ENCODE measurements around the gene ADAMTS8. TPM values are rescaled to one million over a fixed set of nuclear protein-coding genes. Genes with fewer than 3 reads are reported as not detected.

The ADAMTS8 gene
- total RNA-seq, 1 donor from 2014 or later = not detected

GRCh38 chr11:130470832-130471706 is 42.7 kb upstream of the ADAMTS8 start:
- no peak overlapping the region for H3K27ac Mint-ChIP-seq
- no peaks in the 10 kb centered on the region for H3K27me3 Mint-ChIP-seq
- H3K9me3 Mint-ChIP-seq = no peaks in the 10 kb centered on the region
- no peak for DNase-seq
- H3K4me3 Mint-ChIP-seq = no peak overlapping the region
- no peaks in the 10 kb centered on the region for H3K4me1 Mint-ChIP-seq
- intact Hi-C loops (cut with micrococcal nuclease) = no loop called here
- no peaks in the 10 kb centered on the region for H3K36me3 Mint-ChIP-seq (ENCODE audit: low read depth)

- H3K36me3 Mint-ChIP-seq (ENCODE audit: low read depth) = no peaks in the 10 kb centered on the region
- H3K4me3 Mint-ChIP-seq = no peak overlapping the region
- H3K27ac Mint-ChIP-seq = no peak overlapping the region
- no peak for DNase-seq
- H3K4me1 Mint-ChIP-seq = no peaks in the 10 kb centered on the region
- no peaks in the 10 kb centered on the region for H3K9me3 Mint-ChIP-seq
- no peaks in the 10 kb centered on the region for H3K27me3 Mint-ChIP-seq
- intact Hi-C loops (cut with micrococcal nuclease) = no loop called here
Observed at GRCh38 chr11:130469181-130469580, 40.8 kb upstream of the ADAMTS8 start.

GRCh38 chr11:130467116-130467900 is 38.9 kb upstream of the ADAMTS8 start:
- Mint-ChIP-seq H3K27me3 (no peaks in the 10 kb centered on the region), H3K27ac (no peak overlapping the region), H3K9me3 (no peaks in the 10 kb centered on the region), H3K4me1 (no peaks in the 10 kb centered on the region), H3K4me3 (no peak overlapping the region), H3K36me3 (ENCODE audit: low read depth) (no peaks in the 10 kb centered on the region)
- intact Hi-C loops (cut with micrococcal nuclease) = no loop called here
- DNase-seq = no peak

- H3K9me3 Mint-ChIP-seq = no peaks in the 10 kb centered on the region
- H3K27ac Mint-ChIP-seq = no peak overlapping the region
- no peaks in the 10 kb centered on the region for H3K36me3 Mint-ChIP-seq (ENCODE audit: low read depth)
- H3K4me1 Mint-ChIP-seq = no peaks in the 10 kb centered on the region
- intact Hi-C loops (cut with micrococcal nuclease) = no loop called here
- no peak overlapping the region for H3K4me3 Mint-ChIP-seq
- no peaks in the 10 kb centered on the region for H3K27me3 Mint-ChIP-seq
- DNase-seq = no peak
Observed at GRCh38 chr11:130465263-130465662, 36.9 kb upstream of the ADAMTS8 start.

GRCh38 chr11:130464291-130464812 is 35.9 kb upstream of the ADAMTS8 start:
- no peak for DNase-seq
- Mint-ChIP-seq H3K9me3 (no peaks in the 10 kb centered on the region), H3K4me3 (no peak overlapping the region), H3K27ac (no peak overlapping the region), H3K36me3 (ENCODE audit: low read depth) (no peaks in the 10 kb centered on the region), H3K4me1 (no peaks in the 10 kb centered on the region), H3K27me3 (no peaks in the 10 kb centered on the region)
- intact Hi-C loops (cut with micrococcal nuclease) = no loop called here

GRCh38 chr11:130462931-130463330 is 34.5 kb upstream of the ADAMTS8 start:
- Mint-ChIP-seq H3K4me3 (no peak overlapping the region), H3K4me1 (no peaks in the 10 kb centered on the region), H3K36me3 (ENCODE audit: low read depth) (no peaks in the 10 kb centered on the region), H3K27me3 (no peaks in the 10 kb centered on the region), H3K27ac (no peak overlapping the region), H3K9me3 (no peaks in the 10 kb centered on the region)
- intact Hi-C loops (cut with micrococcal nuclease) = no loop called here
- DNase-seq = no peak

GRCh38 chr11:130462101-130462885 is 33.9 kb upstream of the ADAMTS8 start:
- intact Hi-C loops (cut with micrococcal nuclease) = no loop called here
- H3K4me1 Mint-ChIP-seq = no peaks in the 10 kb centered on the region

GRCh38 chr11:130459521-130459920 is 31.1 kb upstream of the ADAMTS8 start:
- H3K4me1 Mint-ChIP-seq = no peaks in the 10 kb centered on the region
- no peaks in the 10 kb centered on the region for H3K36me3 Mint-ChIP-seq (ENCODE audit: low read depth)
- H3K9me3 Mint-ChIP-seq = no peaks in the 10 kb centered on the region
- H3K27ac Mint-ChIP-seq = no peak overlapping the region
- H3K4me3 Mint-ChIP-seq = no peak overlapping the region
- peaks cover 4% of the 10 kb centered on the region for H3K27me3 Mint-ChIP-seq
- DNase-seq = no peak
- intact Hi-C loops (cut with micrococcal nuclease) = no loop called here

More at GRCh38 chr11:130462101-130462885, 33.9 kb upstream of the ADAMTS8 start:
- H3K9me3 Mint-ChIP-seq = no peaks in the 10 kb centered on the region
- no peak overlapping the region for H3K4me3 Mint-ChIP-seq
- no peaks in the 10 kb centered on the region for H3K36me3 Mint-ChIP-seq (ENCODE audit: low read depth)
- DNase-seq = no peak
- no peaks in the 10 kb centered on the region for H3K27me3 Mint-ChIP-seq
- H3K27ac Mint-ChIP-seq = no peak overlapping the region

- H3K4me1 Mint-ChIP-seq = no peaks in the 10 kb centered on the region
- H3K27ac Mint-ChIP-seq = no peak overlapping the region
- no peak for DNase-seq
Observed at GRCh38 chr11:130458410-130458729, 30.0 kb upstream of the ADAMTS8 start.

GRCh38 chr11:130457623-130458409 is 29.4 kb upstream of the ADAMTS8 start:
- Mint-ChIP-seq H3K27ac (no peak overlapping the region), H3K4me1 (no peaks in the 10 kb centered on the region), H3K4me3 (no peak overlapping the region), H3K27me3 (peaks cover 13% of the 10 kb centered on the region), H3K36me3 (ENCODE audit: low read depth) (no peaks in the 10 kb centered on the region), H3K9me3 (no peaks in the 10 kb centered on the region)
- intact Hi-C loops (cut with micrococcal nuclease) = no loop called here
- DNase-seq = no peak

More at GRCh38 chr11:130458410-130458729, 30.0 kb upstream of the ADAMTS8 start:
- Mint-ChIP-seq H3K36me3 (ENCODE audit: low read depth) (no peaks in the 10 kb centered on the region), H3K27me3 (peaks cover 10% of the 10 kb centered on the region), H3K9me3 (no peaks in the 10 kb centered on the region), H3K4me3 (no peak overlapping the region)
- intact Hi-C loops (cut with micrococcal nuclease) = no loop called here

GRCh38 chr11:130456286-130456685 is 27.9 kb upstream of the ADAMTS8 start:
- Mint-ChIP-seq H3K27ac (no peak overlapping the region), H3K9me3 (no peaks in the 10 kb centered on the region), H3K27me3 (peaks cover 22% of the 10 kb centered on the region), H3K4me1 (no peaks in the 10 kb centered on the region), H3K4me3 (no peak overlapping the region), H3K36me3 (ENCODE audit: low read depth) (no peaks in the 10 kb centered on the region)
- intact Hi-C loops (cut with micrococcal nuclease) = no loop called here
- DNase-seq = no peak

GRCh38 chr11:130455483-130456127 is 27.2 kb upstream of the ADAMTS8 start:
- Mint-ChIP-seq H3K36me3 (ENCODE audit: low read depth) (no peaks in the 10 kb centered on the region), H3K4me1 (no peaks in the 10 kb centered on the region), H3K4me3 (no peak overlapping the region), H3K27ac (no peak overlapping the region), H3K27me3 (peaks cover 29% of the 10 kb centered on the region), H3K9me3 (no peaks in the 10 kb centered on the region)
- intact Hi-C loops (cut with micrococcal nuclease) = no loop called here
- no peak for DNase-seq
